Sigmoid colon (tissue), 7 donors: ENCODE measurements around the gene ATP6V0A1. TPM values are rescaled to one million over a fixed set of nuclear protein-coding genes. Genes with fewer than 3 reads are reported as not detected.
A peak's percentile ranks its signal among the peaks of the same experiment; 100 is the strongest.

Experiments
- DNase-seq: peaks from one replicate; pipeline ENCODE4 v3.0.0-alpha.2; 2019
- H3K27ac ChIP-seq, 4 donors: fragments of 200-600 bp; sonication (generic); one replicate each; pipeline ENCODE4 v1.5.1; 2016 to 2019; ENCODE audit warnings: mild to moderate bottlenecking in 1 of 4
- H3K27me3 ChIP-seq, 3 donors: fragments of 200-600 bp; sonication (generic); one replicate each; pipeline ENCODE4 v1.5.1; 2019; ENCODE audit warnings: mild to moderate bottlenecking in 1 of 3
- H3K36me3 ChIP-seq, 4 donors: fragments of 200-600 bp; sonication (generic); one replicate each; pipeline ENCODE4 v1.5.1; 2016 to 2019
- H3K4me1 ChIP-seq, 4 donors: fragments of 200-600 bp; sonication (generic); one replicate each; pipeline ENCODE4 v1.5.1; 2017 to 2019
- H3K4me3 ChIP-seq, 4 donors: fragments of 200-600 bp; sonication (generic); one replicate each; pipeline ENCODE4 v1.5.1; 2017 to 2019; ENCODE audit warnings: mild to moderate bottlenecking in 2 of 4, moderate library complexity in 1 of 4
- H3K9me3 ChIP-seq, 4 donors: fragments of 200-600 bp in 3 of 4; sonication (generic) in 3 of 4; one replicate each; pipeline versions ENCODE4 v1.5.1 to v1.6.1; 2013 to 2019
- CTCF ChIP-seq, 4 experiments: fragments of 450-650 bp in 3 of 4; fragments of 200-600 bp in 1 of 4; IDR thresholded peaks; one replicate each; pipeline ENCODE4 v1.5.1; 2016 to 2019; ENCODE audit warnings: antibody characterized with exemption in 4 of 4, mild to moderate bottlenecking in 3 of 4, moderate library complexity in 2 of 4
- EP300 ChIP-seq, 4 donors: sonication (generic); formaldehyde crosslinking; IDR thresholded peaks; one replicate each; pipeline ENCODE4 v1.6.1; 2017; ENCODE audit warnings: antibody characterized with exemption in 4 of 4
- POLR2A ChIP-seq, 2 donors: fragments of 450-650 bp; IDR thresholded peaks; one replicate each; pipeline ENCODE4 v1.6.1; 2016; ENCODE audit warnings: antibody characterized with exemption in 2 of 2, mild to moderate bottlenecking in 2 of 2, moderate library complexity in 2 of 2
- POLR2AphosphoS5 ChIP-seq, 4 donors: sonication (generic); formaldehyde crosslinking; IDR thresholded peaks; one replicate each; pipeline ENCODE4 v1.6.1; 2017; ENCODE audit warnings: antibody characterized with exemption in 4 of 4
- WGBS, 2 donors: extraction: QIAGEN DNeasy Blood & Tissue Kit; methylation state at CpG; one replicate each; pipeline ENCODE4 v1.1.7; 2013; 5-methylcytosine and 5-hydroxymethylcytosine counted together
- intact Hi-C: fragments of 100-400 bp; cut with DNase I; formaldehyde crosslinking; loops from one replicate; pipeline ENCODE4 v1.15.1; 2023
- polyA plus RNA-seq, 3 donors: library from polyadenylated mRNA; stranded (reverse); fragments of 200-250 nt; gene quantifications; one replicate each; pipeline ENCODE4 v1.2.3, GENCODE V29; 2013
- total RNA-seq, 4 donors: library from RNA; depleted of rRNA; stranded (reverse); fragments of >200 nt; gene quantifications; one replicate each; pipeline ENCODE4 v1.1.0, GENCODE V29; 2016
- donor health status: healthy with polysubstance abuse.
- donor health status: Bipolar disorder and iron deficiency.
- donor health status: healthy.

Gene ATP6V0A1
- total and polyA plus RNA-seq, 7 donors: 11.6 to 96.1 (median 48.9) TPM

GRCh38 chr17:42424991-42425610 is 33.6 kb upstream of the ATP6V0A1 start:
- H3K27me3 ChIP-seq: no peaks in the 10 kb centered on the region
- peak overlapping the region; percentile 54 to 100 (median 98) for H3K27ac ChIP-seq
- H3K36me3 ChIP-seq: no peaks in the 10 kb centered on the region
- intact Hi-C loops: no loop called here
- 86 to 87% methylated on average over 4 of the region's 4 CpGs for WGBS, 2 donors
- no peak overlapping the region for H3K4me3 ChIP-seq
- DNase-seq: peak; percentile 44
- TF ChIP-seq CTCF (IDR thresholded peaks at IDR 0.05) (no peak), POLR2A (IDR thresholded peaks at IDR 0.05) (no peak)
- no peaks in the 10 kb centered on the region for H3K9me3 ChIP-seq
- peaks cover 0 to 37% (median 30%) of the 10 kb centered on the region in 4 donors for H3K4me1 ChIP-seq

GRCh38 chr17:42428141-42428944 is 30.3 kb upstream of the ATP6V0A1 start:
- WGBS, 2 donors: 22 to 53% methylated on average over 4 of the region's 4 CpGs
- TF ChIP-seq CTCF (IDR thresholded peaks at IDR 0.05) (peak; percentile 38 to 69 (median 62)), POLR2AphosphoS5 (IDR thresholded peaks at IDR 0.05) (no peak)
- Histone ChIP-seq H3K27me3 (no peaks in the 10 kb centered on the region), H3K27ac (peak overlapping the region; percentile 45 to 76 (median 60)), H3K4me3 (no peak overlapping the region), H3K36me3 (no peaks in the 10 kb centered on the region), H3K4me1 (peaks cover 0 to 23% (median 18%) of the 10 kb centered on the region in 4 donors), H3K9me3 (no peaks in the 10 kb centered on the region)
- peak; percentile 32 for DNase-seq
- intact Hi-C loops: no loop called here

- no peak for TF ChIP-seq EP300 (IDR thresholded peaks at IDR 0.05)
- TF ChIP-seq POLR2AphosphoS5 (IDR thresholded peaks at IDR 0.05): no peak
- TF ChIP-seq CTCF (IDR thresholded peaks at IDR 0.05): no peak
- TF ChIP-seq POLR2A (IDR thresholded peaks at IDR 0.05): no peak
- no peak overlapping the region for H3K27ac ChIP-seq
- no peaks in the 10 kb centered on the region for H3K36me3 ChIP-seq
- no peaks in the 10 kb centered on the region for H3K27me3 ChIP-seq
- H3K4me1 ChIP-seq: peaks cover 0 to 13% (median 11%) of the 10 kb centered on the region in 4 donors
- H3K9me3 ChIP-seq: no peaks in the 10 kb centered on the region
- no peak for DNase-seq
- intact Hi-C loops: no loop called here
- no peak overlapping the region for H3K4me3 ChIP-seq
- 45 to 72% methylated on average over 3 of the region's 3 CpGs for WGBS, 2 donors
Measured at GRCh38 chr17:42429726-42430447, 28.8 kb upstream of the ATP6V0A1 start.

- intact Hi-C loops: no loop called here
- H3K27me3 ChIP-seq: no peaks in the 10 kb centered on the region
- H3K9me3 ChIP-seq: no peaks in the 10 kb centered on the region
- H3K27ac ChIP-seq: peak overlapping the region in 2 of 4 donors; percentile 9 to 18
- TF ChIP-seq CTCF (IDR thresholded peaks at IDR 0.05) (no peak), POLR2A (IDR thresholded peaks at IDR 0.05) (no peak), POLR2AphosphoS5 (IDR thresholded peaks at IDR 0.05) (no peak), EP300 (IDR thresholded peaks at IDR 0.05) (no peak)
- DNase-seq: no peak
- 16 to 57% methylated on average over 3 of the region's 3 CpGs for WGBS, 2 donors
- peaks cover 0 to 13% (median 11%) of the 10 kb centered on the region in 4 donors for H3K4me1 ChIP-seq
- no peaks in the 10 kb centered on the region for H3K36me3 ChIP-seq
- no peak overlapping the region for H3K4me3 ChIP-seq
Measured at GRCh38 chr17:42431758-42432161, 26.9 kb upstream of the ATP6V0A1 start.
